HepG2 (cell line): ENCODE results near the gene CGREF1. TPM values are rescaled to one million over a fixed set of nuclear protein-coding genes. Genes with fewer than 3 reads are reported as not detected.
A peak's percentile ranks its signal among the peaks of the same experiment; 100 is the strongest.

Source experiments
- HMG20B ChIP-seq: conservative IDR thresholded peaks from 2 replicates; pipeline ENCODE4 v1.6.1; 2016; ENCODE audit warnings: missing genetic modification reagents, missing compliant biosample characterization
- IKZF4 ChIP-seq: sonication (generic); formaldehyde crosslinking; IDR thresholded peaks from 2 replicates; pipeline ENCODE4 v1.5.1; 2020; ENCODE audit warnings: borderline replicate concordance, mild to moderate bottlenecking, low read depth, missing genetic modification reagents; ENCODE audit errors: not compliant biosample characterization
- KAT7 ChIP-seq: IDR thresholded peaks from 2 replicates; pipeline ENCODE4 v1.6.1; 2018; ENCODE audit warnings: borderline replicate concordance, missing compliant biosample characterization
- KDM5B ChIP-seq: sonication (generic); formaldehyde crosslinking; IDR thresholded peaks from 2 replicates; pipeline ENCODE4 v1.4.0; 2020; ENCODE audit warnings: missing genetic modification reagents, mild to moderate bottlenecking, borderline replicate concordance
- KLF11 ChIP-seq: IDR thresholded peaks from 2 replicates; pipeline ENCODE4 v1.6.1; 2016; ENCODE audit warnings: missing compliant biosample characterization
- KMT2A ChIP-seq: sonication (generic); formaldehyde crosslinking; IDR thresholded peaks from 2 replicates; pipeline ENCODE4 v1.4.0; 2020; ENCODE audit warnings: missing genetic modification reagents
- MED1 ChIP-seq: sonication (generic); formaldehyde crosslinking; IDR thresholded peaks from 2 replicates; pipeline ENCODE4 v1.4.0; 2020; ENCODE audit warnings: missing genetic modification reagents
- NKX3-1 ChIP-seq: sonication (generic); formaldehyde crosslinking; IDR thresholded peaks from 2 replicates; pipeline ENCODE4 v1.5.0; 2020; ENCODE audit warnings: missing genetic modification reagents
- NR2C2 ChIP-seq: sonication (generic); formaldehyde crosslinking; IDR thresholded peaks from 2 replicates; pipeline ENCODE4 v1.4.0; 2020; ENCODE audit warnings: missing genetic modification reagents, mild to moderate bottlenecking, moderate library complexity, borderline replicate concordance
- PPARG ChIP-seq: conservative IDR thresholded peaks from 2 replicates; pipeline ENCODE4 v1.6.1; 2016; ENCODE audit warnings: missing biosample characterization, missing genetic modification reagents
- RFX5 ChIP-seq: IDR thresholded peaks from 2 replicates; pipeline ENCODE4 v1.6.1; 2011; ENCODE audit warnings: low read depth, low read length, improper control_type of control experiment
- RFXANK ChIP-seq: IDR thresholded peaks from 2 replicates; pipeline ENCODE4 v1.6.1; 2016
- ZBTB42 ChIP-seq: sonication (generic); formaldehyde crosslinking; IDR thresholded peaks from 2 replicates; pipeline ENCODE4 v1.5.0; 2020; ENCODE audit warnings: mild to moderate bottlenecking, missing genetic modification reagents
- ZNF138 ChIP-seq: sonication (generic); formaldehyde crosslinking; IDR thresholded peaks from 2 replicates; pipeline ENCODE4 v1.5.0; 2020; ENCODE audit warnings: mild to moderate bottlenecking, low read depth, missing genetic modification reagents
- ZNF263 ChIP-seq: sonication (generic); formaldehyde crosslinking; IDR thresholded peaks from 2 replicates; pipeline ENCODE4 v1.4.0; 2020; ENCODE audit warnings: missing genetic modification reagents
- ZNF577 ChIP-seq: sonication (generic); formaldehyde crosslinking; IDR thresholded peaks from 2 replicates; pipeline ENCODE4 v1.4.0; 2020; ENCODE audit warnings: mild to moderate bottlenecking, low read depth, missing genetic modification reagents, borderline replicate concordance
- polyA plus RNA-seq, 8 experiments: library from polyadenylated mRNA; depleted of rRNA in 3 of 8; stranded (reverse) in 7 of 8; unstranded in 1 of 8; fragments of >200 nt; fragmentation: Illumina TruSeq in 4 of 8; extraction: Trizol in 4 of 8; gene quantifications; 2 replicates each; pipeline versions ENCODE4 v1.2.1 to v1.2.3, GENCODE V29; 2011 to 2016; ENCODE audit warnings: low read depth in 4 of 8, missing spikeins in 1 of 8, mixed read lengths in 1 of 8; ENCODE audit not compliant: insufficient read depth in 1 of 8
- total RNA-seq, 5 experiments: library from RNA; depleted of rRNA; stranded (reverse); fragments of >200 nt; fragmentation: Illumina TruSeq; extraction: Trizol; gene quantifications; 2 replicates each; pipeline ENCODE4 v1.2.3, GENCODE V29; 2016; ENCODE audit warnings: low read depth in 1 of 5
- TF ChIP-seq, protein P1 (sequence below): sonication (generic); formaldehyde crosslinking; IDR thresholded peaks from 2 replicates; pipeline ENCODE4 v1.4.0; 2020; ENCODE audit warnings: mild to moderate bottlenecking, missing genetic modification reagents
- TF ChIP-seq, protein P2 (sequence below): IDR thresholded peaks from 2 replicates; pipeline ENCODE4 v1.6.1; 2016; ENCODE audit warnings: low read depth
- TF ChIP-seq, protein P3 (sequence below): sonication (generic); formaldehyde crosslinking; IDR thresholded peaks from 2 replicates; pipeline ENCODE4 v1.5.1; 2020; ENCODE audit warnings: mild to moderate bottlenecking, missing genetic modification reagents, borderline replicate concordance
- TF ChIP-seq, protein P4 (sequence below): sonication (generic); formaldehyde crosslinking; IDR thresholded peaks from 2 replicates; pipeline ENCODE4 v1.5.0; 2020; ENCODE audit warnings: missing genetic modification reagents, mild to moderate bottlenecking, borderline replicate concordance
- TF ChIP-seq, protein P5 (sequence below): sonication (generic); formaldehyde crosslinking; IDR thresholded peaks from 2 replicates; pipeline ENCODE4 v1.4.0; 2020; ENCODE audit warnings: missing genetic modification reagents

CGREF1 gene
- total and polyA plus RNA-seq, 2 of the 13 experiments (the other 11 are each of a cell fraction or from before 2014, with no cell fraction given), result 13.9 to 23.4 TPM

DNA sequence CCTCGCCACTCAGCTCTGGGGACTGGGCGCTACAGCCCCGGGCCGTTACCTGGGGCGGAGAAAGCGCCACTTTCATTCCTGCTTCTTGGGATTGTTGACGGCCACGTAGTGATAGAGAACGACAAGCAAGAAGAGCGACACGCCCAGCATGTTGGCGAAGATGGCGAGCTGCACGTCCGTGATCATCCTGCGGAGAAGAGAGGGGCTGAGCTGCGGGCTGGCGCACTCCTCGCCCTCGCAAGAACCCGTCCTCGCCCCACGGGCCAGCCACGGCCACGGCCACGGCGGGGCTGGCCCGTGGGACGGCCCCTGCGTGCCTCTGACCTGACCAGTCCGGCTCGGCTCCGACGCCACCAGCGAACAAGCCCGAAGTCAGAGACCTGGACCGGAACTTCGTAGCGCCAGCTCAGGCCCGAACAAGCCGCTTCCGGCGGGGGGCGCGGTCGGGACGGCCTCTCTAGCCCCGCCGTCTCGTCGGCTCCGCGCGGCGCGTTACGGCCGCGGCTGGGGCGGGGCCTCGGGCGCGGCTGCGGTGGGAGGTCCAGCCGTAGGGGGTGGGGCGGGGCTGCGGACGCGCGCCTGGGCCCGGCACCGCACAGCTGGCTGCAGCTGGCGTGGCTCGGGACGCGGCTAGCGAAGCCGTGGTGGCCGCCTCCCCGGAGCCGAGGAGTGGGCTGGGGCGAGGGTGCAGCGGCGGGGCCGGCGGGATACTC lies 47.5 kb downstream of the CGREF1 start, which contains the start of gene OST4 (continued):
- TF ChIP-seq, protein P1, sequence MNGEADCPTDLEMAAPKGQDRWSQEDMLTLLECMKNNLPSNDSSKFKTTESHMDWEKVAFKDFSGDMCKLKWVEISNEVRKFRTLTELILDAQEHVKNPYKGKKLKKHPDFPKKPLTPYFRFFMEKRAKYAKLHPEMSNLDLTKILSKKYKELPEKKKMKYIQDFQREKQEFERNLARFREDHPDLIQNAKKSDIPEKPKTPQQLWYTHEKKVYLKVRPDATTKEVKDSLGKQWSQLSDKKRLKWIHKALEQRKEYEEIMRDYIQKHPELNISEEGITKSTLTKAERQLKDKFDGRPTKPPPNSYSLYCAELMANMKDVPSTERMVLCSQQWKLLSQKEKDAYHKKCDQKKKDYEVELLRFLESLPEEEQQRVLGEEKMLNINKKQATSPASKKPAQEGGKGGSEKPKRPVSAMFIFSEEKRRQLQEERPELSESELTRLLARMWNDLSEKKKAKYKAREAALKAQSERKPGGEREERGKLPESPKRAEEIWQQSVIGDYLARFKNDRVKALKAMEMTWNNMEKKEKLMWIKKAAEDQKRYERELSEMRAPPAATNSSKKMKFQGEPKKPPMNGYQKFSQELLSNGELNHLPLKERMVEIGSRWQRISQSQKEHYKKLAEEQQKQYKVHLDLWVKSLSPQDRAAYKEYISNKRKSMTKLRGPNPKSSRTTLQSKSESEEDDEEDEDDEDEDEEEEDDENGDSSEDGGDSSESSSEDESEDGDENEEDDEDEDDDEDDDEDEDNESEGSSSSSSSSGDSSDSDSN (CRISPR knock-in tag), result peak; percentile 56
- peak; percentile 60; the same call in 1 of the 2 replicates for TF ChIP-seq KDM5B (CRISPR knock-in tag)
- TF ChIP-seq, protein P2, sequence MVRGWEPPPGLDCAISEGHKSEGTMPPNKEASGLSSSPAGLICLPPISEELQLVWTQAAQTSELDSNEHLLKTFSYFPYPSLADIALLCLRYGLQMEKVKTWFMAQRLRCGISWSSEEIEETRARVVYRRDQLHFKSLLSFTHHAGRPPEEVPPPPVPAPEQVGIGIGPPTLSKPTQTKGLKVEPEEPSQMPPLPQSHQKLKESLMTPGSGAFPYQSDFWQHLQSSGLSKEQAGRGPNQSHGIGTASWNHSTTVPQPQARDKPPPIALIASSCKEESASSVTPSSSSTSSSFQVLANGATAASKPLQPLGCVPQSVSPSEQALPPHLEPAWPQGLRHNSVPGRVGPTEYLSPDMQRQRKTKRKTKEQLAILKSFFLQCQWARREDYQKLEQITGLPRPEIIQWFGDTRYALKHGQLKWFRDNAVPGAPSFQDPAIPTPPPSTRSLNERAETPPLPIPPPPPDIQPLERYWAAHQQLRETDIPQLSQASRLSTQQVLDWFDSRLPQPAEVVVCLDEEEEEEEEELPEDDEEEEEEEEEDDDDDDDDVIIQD, result 0 out of 2 replicates have a peak, but pooled peaks have one; percentile 27
- no peak for TF ChIP-seq ZNF263 (CRISPR knock-in tag)
- no peak for TF ChIP-seq HMG20B
- TF ChIP-seq, protein P3, sequence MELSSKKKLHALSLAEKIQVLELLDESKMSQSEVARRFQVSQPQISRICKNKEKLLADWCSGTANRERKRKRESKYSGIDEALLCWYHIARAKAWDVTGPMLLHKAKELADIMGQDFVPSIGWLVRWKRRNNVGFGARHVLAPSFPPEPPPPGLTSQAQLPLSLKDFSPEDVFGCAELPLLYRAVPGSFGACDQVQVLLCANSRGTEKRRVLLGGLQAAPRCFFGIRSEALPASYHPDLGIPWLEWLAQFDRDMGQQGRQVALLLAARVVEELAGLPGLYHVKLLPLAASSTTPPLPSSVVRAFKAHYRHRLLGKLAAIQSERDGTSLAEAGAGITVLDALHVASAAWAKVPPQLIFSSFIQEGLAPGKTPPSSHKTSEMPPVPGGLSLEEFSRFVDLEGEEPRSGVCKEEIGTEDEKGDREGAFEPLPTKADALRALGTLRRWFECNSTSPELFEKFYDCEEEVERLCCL (CRISPR knock-in tag), result peak; percentile 94; the same call in 1 of the 2 replicates
- peak; percentile 94; the same call in 1 of the 2 replicates for TF ChIP-seq ZBTB42
- 0 out of 2 replicates have a peak, but pooled peaks have one; percentile 19 for TF ChIP-seq NKX3-1 (CRISPR knock-in tag)
- peak; percentile 77 for TF ChIP-seq NR2C2 (CRISPR knock-in tag)
- TF ChIP-seq IKZF4 (CRISPR knock-in tag), result peak; percentile 71
- TF ChIP-seq ZNF577 (CRISPR knock-in tag), result no peak
- peak; percentile 84 for TF ChIP-seq MED1 (CRISPR knock-in tag)
- TF ChIP-seq, protein P4, sequence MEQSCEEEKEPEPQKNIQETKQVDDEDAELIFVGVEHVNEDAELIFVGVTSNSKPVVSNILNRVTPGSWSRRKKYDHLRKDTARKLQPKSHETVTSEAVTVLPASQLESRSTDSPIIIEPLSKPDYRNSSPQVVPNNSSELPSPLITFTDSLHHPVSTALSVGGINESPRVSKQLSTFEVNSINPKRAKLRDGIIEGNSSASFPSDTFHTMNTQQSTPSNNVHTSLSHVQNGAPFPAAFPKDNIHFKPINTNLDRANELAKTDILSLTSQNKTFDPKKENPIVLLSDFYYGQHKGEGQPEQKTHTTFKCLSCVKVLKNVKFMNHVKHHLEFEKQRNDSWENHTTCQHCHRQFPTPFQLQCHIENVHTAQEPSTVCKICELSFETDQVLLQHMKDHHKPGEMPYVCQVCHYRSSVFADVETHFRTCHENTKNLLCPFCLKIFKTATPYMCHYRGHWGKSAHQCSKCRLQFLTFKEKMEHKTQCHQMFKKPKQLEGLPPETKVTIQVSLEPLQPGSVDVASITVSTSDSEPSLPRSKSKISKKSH (CRISPR knock-in tag), result peak; percentile 57; the same call in 1 of the 2 replicates
- TF ChIP-seq PPARG (CRISPR knock-in tag), result peak; percentile 58; the same call in 1 of the 2 replicates
- TF ChIP-seq RFXANK (CRISPR knock-in tag), result peak; percentile 42; the same call in 1 of the 2 replicates
- no peak for TF ChIP-seq RFX5
- TF ChIP-seq, protein P5, sequence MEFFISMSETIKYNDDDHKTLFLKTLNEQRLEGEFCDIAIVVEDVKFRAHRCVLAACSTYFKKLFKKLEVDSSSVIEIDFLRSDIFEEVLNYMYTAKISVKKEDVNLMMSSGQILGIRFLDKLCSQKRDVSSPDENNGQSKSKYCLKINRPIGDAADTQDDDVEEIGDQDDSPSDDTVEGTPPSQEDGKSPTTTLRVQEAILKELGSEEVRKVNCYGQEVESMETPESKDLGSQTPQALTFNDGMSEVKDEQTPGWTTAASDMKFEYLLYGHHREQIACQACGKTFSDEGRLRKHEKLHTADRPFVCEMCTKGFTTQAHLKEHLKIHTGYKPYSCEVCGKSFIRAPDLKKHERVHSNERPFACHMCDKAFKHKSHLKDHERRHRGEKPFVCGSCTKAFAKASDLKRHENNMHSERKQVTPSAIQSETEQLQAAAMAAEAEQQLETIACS (CRISPR knock-in tag), result no peak; the same call in none of the 2 replicates
- peak; percentile 93 for TF ChIP-seq KMT2A (CRISPR knock-in tag)
- TF ChIP-seq KLF11, result peak; percentile 44; the same call in 1 of the 2 replicates
- peak; percentile 90; the same call in 1 of the 2 replicates for TF ChIP-seq KAT7 (CRISPR knock-in tag)
- TF ChIP-seq ZNF138 (CRISPR knock-in tag), result no peak
